GM12878 (cell line): ENCODE results near the gene C16orf96. TPM values are rescaled to one million over a fixed set of nuclear protein-coding genes. Genes with fewer than 3 reads are reported as not detected.

Experiments
- ATAC-seq: fragments of 200-7000 bp; cut with Tn5 transposase; 3 replicates; pipeline ENCODE4 v1.9.1; 2020; ENCODE audit warnings: mild to moderate bottlenecking, moderate library complexity
- BruUV-seq: library from RNA; stranded (reverse); fragments of 400-500 nt; replicated peaks from 2 replicates; lab custom pipeline; 2021; lab: Mats Ljungman, UMichigan
- CTCF ChIA-PET: fragments of 300-600 bp; sonication (Branson Sonifier 250); formaldehyde crosslinking; extraction: SDS; loops from one replicate; lab custom pipeline; 2021; ENCODE audit warnings: inconsistent platforms; lab: Yijun Ruan, JAX
- POLR2A ChIA-PET: fragments of 350-600 bp; formaldehyde crosslinking; extraction: SDS; loops from one replicate; lab custom pipeline; 2021; ENCODE audit warnings: inconsistent platforms; lab: Charles Lee
- RAD21 ChIA-PET: fragments of 300-600 bp; sonication (Branson Sonifier 250); formaldehyde crosslinking; loops from one replicate; lab custom pipeline; 2023; ENCODE audit warnings: antibody characterized with exemption; ENCODE audit not compliant: unreplicated experiment; lab: Charles Lee
- SMC1A ChIA-PET: fragments of 300-600 bp; sonication (Branson Sonifier 250); formaldehyde crosslinking; loops from one replicate; lab custom pipeline; 2023; ENCODE audit not compliant: unreplicated experiment, uncharacterized antibody; lab: Charles Lee
- DNase-seq: peaks from one replicate; pipeline ENCODE4 v3.0.0-alpha.2; 2011; ENCODE audit warnings: low read depth, low spot score
- FAIRE-seq: peaks from 3 replicates; lab custom pipeline; 2011; peaks lifted over from hg19 to GRCh38; lab: Jason Lieb, UNC
- H2AFZ ChIP-seq: 2 replicates; pipeline ENCODE4 v1.6.0; 2011; ENCODE audit warnings: low read depth, low read length, control low read depth; ENCODE audit not compliant: control insufficient read depth
- H3K27ac ChIP-seq: 2 replicates; pipeline ENCODE4 v1.5.1; 2011; ENCODE audit warnings: control low read depth; ENCODE audit not compliant: control insufficient read depth, insufficient read depth
- H3K27me3 ChIP-seq, 2 experiments: replicated peaks in 1 of 2; 2 replicates each; pipeline versions ENCODE4 v1.6.0 to v1.6.1; 2011; ENCODE audit warnings: low read length in 1 of 2; ENCODE audit not compliant: control insufficient read depth in 2 of 2, insufficient read depth in 2 of 2
- H3K36me3 ChIP-seq, 2 experiments: 2 replicates each; pipeline ENCODE4 v1.5.1; 2011; ENCODE audit warnings: low read length in 1 of 2; ENCODE audit not compliant: control insufficient read depth in 2 of 2, insufficient read depth in 2 of 2
- H3K4me1 ChIP-seq: 2 replicates; pipeline ENCODE4 v1.6.1; 2011; ENCODE audit warnings: mild to moderate bottlenecking, low read length, moderate library complexity, mixed read lengths; ENCODE audit not compliant: control insufficient read depth, insufficient read depth
- H3K4me2 ChIP-seq: 2 replicates; pipeline ENCODE4 v1.6.0; 2011; ENCODE audit warnings: control low read depth; ENCODE audit not compliant: control insufficient read depth, insufficient read depth
- H3K4me3 ChIP-seq: fragments of 200-600 bp; sonication (generic); 2 replicates; pipeline ENCODE4 v1.5.1; 2016
- H3K79me2 ChIP-seq: 2 replicates; pipeline ENCODE4 v1.6.0; 2011; ENCODE audit warnings: low read length; ENCODE audit not compliant: control insufficient read depth, insufficient read depth
- H3K9ac ChIP-seq: 2 replicates; pipeline ENCODE4 v1.8.0; 2011; ENCODE audit warnings: low read length, control low read depth, mixed read lengths; ENCODE audit not compliant: control insufficient read depth, insufficient read depth
- H3K9me3 ChIP-seq: replicated peaks from 3 replicates; pipeline ENCODE4 v1.5.1; 2011; ENCODE audit warnings: mild to moderate bottlenecking, low read length; ENCODE audit not compliant: control insufficient read depth, insufficient read depth
- H4K20me1 ChIP-seq: 2 replicates; pipeline ENCODE4 v1.6.0; 2011; ENCODE audit not compliant: control insufficient read depth, insufficient read depth
- CBFB ChIP-seq: IDR thresholded peaks from 2 replicates; pipeline ENCODE4 v1.6.1; 2016; ENCODE audit warnings: antibody characterized with exemption, low read depth
- CBX3 ChIP-seq: fragments of 200-600 bp; sonication (generic); IDR thresholded peaks from 2 replicates; pipeline ENCODE4 v1.6.1; 2016; ENCODE audit warnings: low read depth, borderline replicate concordance
- JUNB ChIP-seq: IDR thresholded peaks from 2 replicates; pipeline ENCODE4 v1.6.1; 2016; ENCODE audit warnings: antibody characterized with exemption, mild to moderate bottlenecking
- MYB ChIP-seq: fragments of 150-350 bp; IDR thresholded peaks from 2 replicates; pipeline ENCODE4 v1.6.1; 2014; ENCODE audit warnings: mild to moderate bottlenecking, low read depth, low read length, borderline replicate concordance
- PML ChIP-seq: IDR thresholded peaks from 2 replicates; pipeline ENCODE4 v1.6.1; 2012; ENCODE audit warnings: low read length, inconsistent platforms
- POLR2AphosphoS2 ChIP-seq: IDR thresholded peaks from 2 replicates; pipeline ENCODE4 v1.6.1; 2011; ENCODE audit warnings: low read depth, mild to moderate bottlenecking, low read length, improper control_type of control experiment, moderate library complexity
- POLR2AphosphoS5 ChIP-seq: IDR thresholded peaks from 2 replicates; pipeline ENCODE4 v1.6.1; 2011; ENCODE audit warnings: mild to moderate bottlenecking, low read length, inconsistent platforms
- RAD21 ChIP-seq: IDR thresholded peaks from 2 replicates; pipeline ENCODE4 v1.6.1; 2011; ENCODE audit warnings: mild to moderate bottlenecking, low read depth, low read length, moderate library complexity; ENCODE audit not compliant: insufficient read depth
- USF1 ChIP-seq: IDR thresholded peaks from 2 replicates; pipeline ENCODE4 v1.6.1; 2011; ENCODE audit warnings: borderline replicate concordance, low read depth, mild to moderate bottlenecking, moderate library complexity, mixed read lengths, low read length; ENCODE audit not compliant: insufficient read depth; ENCODE audit errors: extremely low read length
- YBX1 ChIP-seq: fragments of 450-650 bp; IDR thresholded peaks from 2 replicates; pipeline ENCODE4 v1.6.1; 2016; ENCODE audit warnings: antibody characterized with exemption
- WGBS: methylation state at CpG from one replicate; pipeline ENCODE4 v1.1.6; 2016; ENCODE audit warnings: low lambda C conversion rate; ENCODE audit not compliant: insufficient replicate concordance, insufficient coverage; ENCODE audit errors: missing lambda C conversion rate; 5-methylcytosine and 5-hydroxymethylcytosine counted together
- in situ Hi-C: fragments of 300-500 bp; cut with MboI; formaldehyde crosslinking; loops from 9 replicates; pipeline ENCODE4 v1.14.3; 2018; ENCODE audit warnings: mixed read lengths
- intact Hi-C: fragments of 100-400 bp; cut with micrococcal nuclease; formaldehyde crosslinking; loops from one replicate; pipeline ENCODE4 v1.14.2; 2022; ENCODE audit not compliant: unreplicated experiment
- polyA plus RNA-seq, 11 experiments: library from polyadenylated mRNA; depleted of rRNA in 4 of 11; unstranded in 6 of 11; stranded (reverse) in 5 of 11; fragments of >200 nt; fragmentation: Nextera tagmentation in 4 of 11; fragmentation: Illumina TruSeq in 1 of 11; extraction: Ambion mirVana in 4 of 11; extraction: Trizol in 1 of 11; gene quantifications; 1 replicate in 1 of 11; 2 replicates in 10 of 11; pipeline versions ENCODE4 v1.2.1 to v1.2.3, GENCODE V29; 2011 to 2016; ENCODE audit warnings: inconsistent platforms in 2 of 11, missing spikeins in 2 of 11, low read depth in 1 of 11
- total RNA-seq, 4 experiments: library from RNA; depleted of rRNA in 3 of 4; stranded (reverse); fragments of >200 nt in 3 of 4; fragmentation: Illumina TruSeq in 1 of 4; extraction: Trizol in 1 of 4; gene quantifications; 2 replicates each; pipeline versions ENCODE4 v1.2.1 to v1.2.3, GENCODE V29; 2013 to 2021

The C16orf96 gene
- total and polyA plus RNA-seq, 10 of the 15 experiments (the other 5 are each of a cell fraction or from before 2014, with no cell fraction given): 0.01 to 0.08 (median 0.01) TPM; not detected in 7

GRCh38 chr16:4634768-4635167 lies 78.6 kb downstream of the C16orf96 start:
- BruUV-seq: no TSS peak
- ChIA-PET POLR2A (no interaction called here), SMC1A (no interaction called here), RAD21 (no interaction called here), CTCF (interaction anchor here (1.1 to 1.8 kb wide), 3 partner anchors 11 to 100 kb away, joined by 3 to 8 read pairs (median 3); partner anchors contain the start of genes ANKS3, DNAAF8 and MGRN1)
- TF ChIP-seq USF1: no peak
- TF ChIP-seq JUNB: no peak
- TF ChIP-seq CBX3: no peak
- no peak for TF ChIP-seq RAD21
- no peak for TF ChIP-seq PML
- TF ChIP-seq MYB: no peak
- TF ChIP-seq POLR2AphosphoS5: no peak
- TF ChIP-seq YBX1: no peak
- no peak for TF ChIP-seq CBFB
- no peak for TF ChIP-seq POLR2AphosphoS2
- DNase-seq (no peak), ATAC-seq (no peak), FAIRE-seq (no peak)
- intact Hi-C loops: no loop called here
- Histone ChIP-seq H3K9ac (no peak overlapping the region), H3K4me3 (no peak overlapping the region), H3K9me3 (peaks cover 2% of the 10 kb centered on the region; the same call in 1 of the 3 replicates), H3K4me1 (no peaks in the 10 kb centered on the region), H3K4me2 (no peak overlapping the region), H4K20me1 (peaks cover under 1% of the 10 kb centered on the region; the same call in 1 of the 2 replicates), H2AFZ (no peak overlapping the region), H3K36me3 (peaks cover 6 to 10% of the 10 kb centered on the region in 2 experiments), H3K27me3 (no peaks in the 10 kb centered on the region), H3K79me2 (peaks cover 28% of the 10 kb centered on the region), H3K27ac (no peak overlapping the region)
- in situ Hi-C loops: no loop called here
- WGBS: 93% methylated on average over 12 of the region's 12 CpGs
